Neural cell (in vitro differentiated cells): ENCODE data around the gene TNPO2. TPM values are rescaled to one million over a fixed set of nuclear protein-coding genes. Genes with fewer than 3 reads are reported as not detected.

Source experiments
- H2AFZ ChIP-seq: fragments of 200-600, 300-800 bp; sonication (generic), shearing (Covaris generic); 2 replicates; pipeline ENCODE4 v1.6.0; 2014; ENCODE audit warnings: low read depth, mild to moderate bottlenecking, antibody characterized with exemption, low read length, moderate library complexity
- H3F3A ChIP-seq: fragments of 200-600 bp; shearing (Covaris generic); 2 replicates; pipeline ENCODE4 v1.6.1; 2016; ENCODE audit warnings: mild to moderate bottlenecking, moderate library complexity, mixed read lengths, antibody characterized with exemption, low read length; ENCODE audit not compliant: insufficient read depth, poor library complexity, severe bottlenecking
- H3K27ac ChIP-seq: fragments of 200-600, 300-800 bp; sonication (generic), shearing (Covaris generic); 2 replicates; pipeline ENCODE4 v1.5.1; 2014; ENCODE audit warnings: mild to moderate bottlenecking, low read length, moderate library complexity
- H3K27me3 ChIP-seq: fragments of 300-800, 200-600 bp; sonication (generic), shearing (Covaris generic); 2 replicates; pipeline ENCODE4 v1.6.0; 2014; ENCODE audit warnings: mild to moderate bottlenecking, low read depth, low read length, moderate library complexity; ENCODE audit not compliant: insufficient read depth
- H3K36me3 ChIP-seq: fragments of 300-800, 200-600 bp; sonication (generic), shearing (Covaris generic); 2 replicates; pipeline ENCODE4 v1.5.1; 2014; ENCODE audit warnings: mild to moderate bottlenecking, antibody characterized with exemption, low read length, moderate library complexity; ENCODE audit not compliant: insufficient read depth
- H3K4me2 ChIP-seq: fragments of 300-800, 200-600 bp; sonication (generic), shearing (Covaris generic); 2 replicates; pipeline ENCODE4 v1.6.0; 2014; ENCODE audit warnings: mild to moderate bottlenecking, low read length
- H3K4me3 ChIP-seq: fragments of 300-800, 200-600 bp; sonication (generic), shearing (Covaris generic); 2 replicates; pipeline ENCODE4 v1.5.1; 2014; ENCODE audit warnings: mild to moderate bottlenecking, low read length, moderate library complexity
- H3K79me2 ChIP-seq: fragments of 200-600 bp; shearing (Covaris generic); replicated peaks from 2 replicates; pipeline ENCODE4 v1.6.0; 2014; ENCODE audit warnings: mild to moderate bottlenecking, low read length, moderate library complexity; ENCODE audit not compliant: insufficient read depth
- H3K9ac ChIP-seq: fragments of 300-800, 200-600 bp; sonication (generic), shearing (Covaris generic); 2 replicates; pipeline ENCODE4 v1.6.1; 2016; ENCODE audit warnings: mild to moderate bottlenecking, low read length, mixed read lengths
- H3K9me2 ChIP-seq: fragments of 200-600 bp; shearing (Covaris generic); 2 replicates; pipeline ENCODE4 v1.6.1; 2016; ENCODE audit warnings: mild to moderate bottlenecking, low read length, mixed read lengths; ENCODE audit not compliant: insufficient read depth
- H3K9me3 ChIP-seq: fragments of 200-600, 300-800 bp; sonication (generic), shearing (Covaris generic); 2 replicates; pipeline ENCODE4 v1.6.1; 2016; ENCODE audit warnings: mild to moderate bottlenecking, mixed run types, low read length, moderate library complexity, mixed read lengths
- H4K20me1 ChIP-seq: fragments of 200-600 bp; shearing (Covaris generic); 2 replicates; pipeline ENCODE4 v1.6.1; 2016; ENCODE audit warnings: mild to moderate bottlenecking, mixed run types; ENCODE audit not compliant: insufficient read depth
- CTCF ChIP-seq: fragments of 450-650 bp; IDR thresholded peaks from 2 replicates; pipeline ENCODE4 v1.5.1; 2014; ENCODE audit warnings: antibody characterized with exemption, mild to moderate bottlenecking, moderate library complexity; ENCODE audit not compliant: poor library complexity, severe bottlenecking
- EP300 ChIP-seq: fragments of 450-650 bp; conservative IDR thresholded peaks from 2 replicates; pipeline ENCODE4 v1.6.1; 2014; ENCODE audit warnings: antibody characterized with exemption, mild to moderate bottlenecking, moderate library complexity; ENCODE audit not compliant: poor library complexity, severe bottlenecking
- EZH2 ChIP-seq: fragments of 200-600, 300-800 bp; shearing (Covaris generic), sonication (generic); IDR thresholded peaks from 2 replicates; pipeline ENCODE4 v1.6.1; 2014; ENCODE audit warnings: antibody characterized with exemption, low read length, borderline replicate concordance, mild to moderate bottlenecking; ENCODE audit not compliant: insufficient read depth, poor library complexity, severe bottlenecking
- MXI1 ChIP-seq: fragments of 450-650 bp; conservative IDR thresholded peaks from 2 replicates; pipeline ENCODE4 v1.6.1; 2014; ENCODE audit warnings: antibody characterized with exemption, mild to moderate bottlenecking; ENCODE audit not compliant: poor library complexity, severe bottlenecking
- POLR2AphosphoS5 ChIP-seq: IDR thresholded peaks from 2 replicates; pipeline ENCODE4 v1.6.1; 2012
- RAD21 ChIP-seq: fragments of 450-650 bp; conservative IDR thresholded peaks from 2 replicates; pipeline ENCODE4 v1.6.1; 2014; ENCODE audit warnings: antibody characterized with exemption, mild to moderate bottlenecking, moderate library complexity
- REST ChIP-seq: IDR thresholded peaks from 2 replicates; pipeline ENCODE4 v1.6.1; 2012; ENCODE audit warnings: borderline replicate concordance
- SMC3 ChIP-seq: fragments of 450-650 bp; conservative IDR thresholded peaks from 2 replicates; pipeline ENCODE4 v1.6.1; 2014; ENCODE audit warnings: antibody characterized with exemption, mild to moderate bottlenecking, moderate library complexity; ENCODE audit not compliant: poor library complexity
- TAF1 ChIP-seq: IDR thresholded peaks from 2 replicates; pipeline ENCODE4 v1.6.1; 2012; ENCODE audit warnings: low read depth
- polyA plus RNA-seq: library from polyadenylated mRNA; depleted of rRNA; stranded (reverse); fragments of >200 nt; gene quantifications from 2 replicates; pipeline ENCODE4 v1.2.3, GENCODE V29; 2014

Gene TNPO2
- polyA plus RNA-seq, 1 donor from 2014 or later, result 98.6 TPM

- H3K9me3 ChIP-seq, result no peaks in the 10 kb centered on the region
- no peak overlapping the region for H3K4me3 ChIP-seq
- no peak overlapping the region for H3K27ac ChIP-seq
- no peak overlapping the region for H3K9ac ChIP-seq
- H4K20me1 ChIP-seq, result no peaks in the 10 kb centered on the region
- H3K27me3 ChIP-seq, result no peaks in the 10 kb centered on the region
- no peaks in the 10 kb centered on the region for H3K9me2 ChIP-seq
- H3F3A ChIP-seq, result peaks cover 6% of the 10 kb centered on the region
- TF ChIP-seq MXI1 (no peak), TAF1 (no peak), EP300 (no peak), REST (no peak), POLR2AphosphoS5 (no peak), RAD21 (no peak), CTCF (no peak), EZH2 (no peak), SMC3 (no peak)
- H3K79me2 ChIP-seq, result no peaks in the 10 kb centered on the region
- H3K36me3 ChIP-seq, result no peaks in the 10 kb centered on the region
- H2AFZ ChIP-seq, result no peak overlapping the region
- H3K4me2 ChIP-seq, result no peak overlapping the region
Observed at GRCh38 chr19:12685831-12686230, 37.9 kb downstream of the TNPO2 start.

- H3K4me2 ChIP-seq, result peak within 1 kb of the TSS; percentile 43
- no peaks in the 10 kb centered on the region for H3K9me3 ChIP-seq
- peaks cover 5% of the 10 kb centered on the region for H3K36me3 ChIP-seq
- peak within 1 kb of the TSS; percentile 59 for H2AFZ ChIP-seq
- TF ChIP-seq TAF1, result no peak
- TF ChIP-seq RAD21, result peak; percentile 44
- TF ChIP-seq POLR2AphosphoS5, result peak; percentile 92
- peak; percentile 47 for TF ChIP-seq REST
- TF ChIP-seq EP300, result peak; percentile 67
- peak; percentile 93 for TF ChIP-seq MXI1
- TF ChIP-seq EZH2, result no peak
- TF ChIP-seq CTCF, result peak; percentile 53
- TF ChIP-seq SMC3, result peak; percentile 32
- peak within 1 kb of the TSS; percentile 84 for H3K4me3 ChIP-seq
- H3K27me3 ChIP-seq, result no peaks in the 10 kb centered on the region
- H3F3A ChIP-seq, result peaks cover 6% of the 10 kb centered on the region
- peak within 1 kb of the TSS; percentile 85 for H3K27ac ChIP-seq
- H3K9me2 ChIP-seq, result no peaks in the 10 kb centered on the region
- H3K9ac ChIP-seq, result peak within 1 kb of the TSS; percentile 80
- peaks cover 12% of the 10 kb centered on the region for H3K79me2 ChIP-seq
- no peaks in the 10 kb centered on the region for H4K20me1 ChIP-seq
Observed at GRCh38 chr19:12681074-12681987, 42.4 kb downstream of the TNPO2 start, which contains the start of gene DHPS. DHPS (minus strand) TSS chr19:12681880; CDS start chr19:12681766, 114 bp downstream.
